HG02759 (cell line): Measurements from ENCODE around the gene MLLT10.

Source experiments
- ATAC-seq: cut with Tn5 transposase; IDR thresholded peaks from one replicate; pipeline ENCODE4 v1.9.1; 2021; ENCODE audit warnings: mild to moderate bottlenecking, moderate library complexity; ENCODE audit not compliant: unreplicated experiment

Gene MLLT10

GRCh38 chr10:21759232-21759631 is 225.2 kb downstream of the MLLT10 start:
- ATAC-seq, result no peak

- ATAC-seq, result no peak
Measured at GRCh38 chr10:21760332-21760731, 226.3 kb downstream of the MLLT10 start.

DNA sequence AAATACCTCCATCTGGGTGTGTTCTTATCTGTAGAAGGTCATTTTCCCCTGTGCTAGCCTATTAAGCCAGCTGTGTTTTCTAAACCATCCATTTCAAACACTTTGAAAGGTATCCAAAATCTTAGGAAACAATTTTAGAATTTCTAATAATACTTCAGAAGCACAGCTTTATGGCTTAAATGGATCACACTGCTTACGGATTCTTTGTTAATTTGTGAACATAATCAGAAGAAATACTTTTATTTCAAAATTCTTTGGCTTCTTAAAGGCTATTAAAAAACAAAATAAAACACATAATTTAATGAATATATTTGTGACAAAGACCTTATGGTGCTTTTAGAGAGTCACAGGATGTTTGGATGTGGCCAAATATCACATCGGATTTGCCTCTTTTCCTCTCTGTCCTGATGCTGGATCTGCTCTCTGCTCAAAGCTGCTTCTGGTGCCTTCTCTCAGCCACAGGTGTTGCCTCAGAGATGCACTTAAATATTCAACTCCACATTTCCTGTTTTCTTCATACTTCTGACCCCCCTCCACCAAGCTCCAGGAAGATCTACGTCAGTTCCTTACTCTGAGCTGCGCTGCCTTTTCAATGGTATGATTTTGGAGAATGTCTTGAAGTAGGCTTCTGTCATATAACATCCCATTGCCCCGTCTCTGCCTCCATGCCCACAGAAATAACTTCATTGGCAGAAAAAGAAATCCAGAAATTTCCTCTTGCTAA is 230.6 kb downstream of the MLLT10 start:
- no peak for ATAC-seq

GRCh38 chr10:21769041-21769440 is 235.0 kb downstream of the MLLT10 start:
- no peak for ATAC-seq

GRCh38 chr10:21771219-21771618 is 237.2 kb downstream of the MLLT10 start:
- no peak for ATAC-seq

DNA sequence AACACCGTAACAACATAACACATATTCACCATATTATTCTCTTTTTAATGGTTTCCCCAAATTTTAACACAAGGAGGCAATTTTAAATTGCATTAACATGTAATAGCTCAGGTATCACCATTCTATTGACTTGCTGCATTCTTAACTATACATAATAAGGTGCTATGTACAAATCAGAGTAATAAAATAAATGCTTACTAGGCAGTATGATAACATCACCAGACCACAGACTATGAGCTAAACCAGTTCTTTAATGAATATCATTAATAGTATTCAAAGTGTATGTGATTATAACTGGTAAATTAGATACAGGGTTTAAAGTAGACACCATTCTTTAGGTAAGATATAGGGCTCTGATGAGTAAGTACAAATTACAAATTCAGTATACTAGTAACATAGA is 242.9 kb downstream of the MLLT10 start:
- no peak for ATAC-seq

DNA sequence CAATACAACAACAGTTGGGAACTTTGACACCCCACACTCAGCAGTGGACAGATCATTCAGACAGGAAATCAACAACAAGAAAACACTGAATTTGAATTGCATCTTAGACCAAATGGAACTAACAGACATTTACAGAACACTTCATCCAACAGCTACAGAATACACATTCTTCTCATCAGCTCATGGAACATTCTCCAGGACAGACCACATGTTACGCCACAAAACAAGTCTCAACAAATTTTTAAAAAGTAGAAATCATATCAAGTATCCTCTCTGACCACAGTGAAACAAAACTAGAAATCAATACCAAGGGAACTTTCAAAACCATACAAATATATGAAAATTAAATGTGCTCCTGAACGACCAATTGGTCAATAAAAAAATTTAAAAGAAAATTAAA is 257.2 kb downstream of the MLLT10 start:
- no peak for ATAC-seq
